Lung (tissue), 12 donors: Measurements from ENCODE around the gene ANKFY1. TPM values are rescaled to one million over a fixed set of nuclear protein-coding genes. Genes with fewer than 3 reads are reported as not detected.

Experiments used
- ATAC-seq: fragments of 200-7000 bp; cut with Tn5 transposase; one replicate; pipeline ENCODE4 v1.9.1; 2020; ENCODE audit warnings: moderate number of reproducible peaks; ENCODE audit not compliant: insufficient read depth, low FRiP score
- DNase-seq, 3 donors: peaks; one replicate each; pipeline ENCODE4 v3.0.0-alpha.2; 2013 to 2017
- H3K27ac ChIP-seq, 2 donors: one replicate each; pipeline ENCODE4 v1.5.1; 2013; ENCODE audit warnings: mild to moderate bottlenecking in 2 of 2, moderate library complexity in 2 of 2, control low read depth in 1 of 2, inconsistent platforms in 1 of 2, low read depth in 1 of 2, low read length in 1 of 2
- H3K27me3 ChIP-seq, 3 donors: one replicate each; pipeline ENCODE4 v1.5.1; 2013; ENCODE audit warnings: low read length in 2 of 3; ENCODE audit not compliant: control insufficient read depth in 3 of 3, insufficient read depth in 3 of 3
- H3K36me3 ChIP-seq, 4 donors: one replicate each; pipeline ENCODE4 v1.5.1; 2013; ENCODE audit warnings: low read length in 4 of 4, mild to moderate bottlenecking in 1 of 4, moderate library complexity in 1 of 4; ENCODE audit not compliant: control insufficient read depth in 4 of 4, insufficient read depth in 4 of 4
- H3K4me1 ChIP-seq, 5 donors: one replicate each; pipeline ENCODE4 v1.5.1; 2013; ENCODE audit warnings: low read length in 5 of 5, mild to moderate bottlenecking in 2 of 5, moderate library complexity in 1 of 5; ENCODE audit not compliant: control insufficient read depth in 5 of 5, insufficient read depth in 5 of 5
- H3K4me3 ChIP-seq: one replicate; pipeline ENCODE4 v1.5.1; 2013; ENCODE audit warnings: mild to moderate bottlenecking, control low read depth, moderate library complexity
- H3K9ac ChIP-seq, 2 donors: one replicate each; pipeline ENCODE4 v1.5.1; 2013; ENCODE audit warnings: low read length in 2 of 2, control low read depth in 1 of 2; ENCODE audit not compliant: insufficient read depth in 1 of 2
- H3K9me3 ChIP-seq, 4 donors: one replicate each; pipeline ENCODE4 v1.5.1; 2013; ENCODE audit warnings: low read length in 3 of 4, mild to moderate bottlenecking in 1 of 4, moderate library complexity in 1 of 4; ENCODE audit not compliant: control insufficient read depth in 4 of 4, insufficient read depth in 3 of 4
- WGBS, 2 donors: extraction: QIAGEN DNeasy Blood & Tissue Kit; methylation state at CpG; one replicate each; pipeline ENCODE4 v1.1.7; 2013; 5-methylcytosine and 5-hydroxymethylcytosine counted together
- polyA plus RNA-seq, 2 donors: library from polyadenylated mRNA; stranded (reverse); fragments of 200-250 nt; gene quantifications; one replicate each; pipeline ENCODE4 v1.2.1, GENCODE V29; 2013
- total RNA-seq, 2 donors: library from RNA; depleted of rRNA in 1 of 2; stranded (reverse); fragments of >200 nt in 1 of 2; gene quantifications; one replicate each; pipeline ENCODE4 v1.2.1, GENCODE V29; 2014 to 2021
- TF ChIP-seq, protein P1 (sequence below): IDR thresholded peaks from 2 replicates; pipeline ENCODE4 v1.5.1; 2012; ENCODE audit warnings: mild to moderate bottlenecking; ENCODE audit errors: control extremely low read depth, extremely low read depth
- donor health status: control.
- donor health status: control.
- donor health status: Bipolar disorder and iron deficiency.
- donor health status: healthy.
- donor health status: DM: yes; HTN: yes; CAD: no.

ANKFY1 gene
- total and polyA plus RNA-seq, 4 donors, result 11.4 to 60.2 (median 38.8) TPM

DNA sequence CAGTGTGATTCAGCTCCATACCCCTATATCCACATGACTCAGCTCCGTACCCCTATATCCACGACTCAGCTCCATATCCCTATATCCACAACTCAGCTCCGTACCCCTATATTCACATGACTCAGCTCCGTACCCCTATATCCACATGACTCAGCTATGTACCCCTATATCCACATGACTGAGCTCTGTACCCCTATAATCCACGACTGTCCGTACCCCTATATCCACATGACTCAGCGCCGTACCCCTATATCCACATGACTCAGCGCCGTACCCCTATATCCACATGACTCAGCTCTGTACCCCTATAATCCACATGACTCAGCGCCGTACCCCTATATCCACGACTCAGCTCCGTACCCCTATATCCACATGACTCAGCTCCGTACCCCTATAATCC is 104.0 kb downstream of the ANKFY1 start:
- Histone ChIP-seq H3K27ac (no peak overlapping the region), H3K4me1 (peaks cover 0 to 2% (median 0%) of the 10 kb centered on the region in 5 donors), H3K9me3 (no peaks in the 10 kb centered on the region), H3K36me3 (peaks cover 0 to 22% (median 4%) of the 10 kb centered on the region in 4 donors), H3K9ac (no peak overlapping the region), H3K27me3 (no peaks in the 10 kb centered on the region), H3K4me3 (no peak overlapping the region)
- TF ChIP-seq, protein P1, sequence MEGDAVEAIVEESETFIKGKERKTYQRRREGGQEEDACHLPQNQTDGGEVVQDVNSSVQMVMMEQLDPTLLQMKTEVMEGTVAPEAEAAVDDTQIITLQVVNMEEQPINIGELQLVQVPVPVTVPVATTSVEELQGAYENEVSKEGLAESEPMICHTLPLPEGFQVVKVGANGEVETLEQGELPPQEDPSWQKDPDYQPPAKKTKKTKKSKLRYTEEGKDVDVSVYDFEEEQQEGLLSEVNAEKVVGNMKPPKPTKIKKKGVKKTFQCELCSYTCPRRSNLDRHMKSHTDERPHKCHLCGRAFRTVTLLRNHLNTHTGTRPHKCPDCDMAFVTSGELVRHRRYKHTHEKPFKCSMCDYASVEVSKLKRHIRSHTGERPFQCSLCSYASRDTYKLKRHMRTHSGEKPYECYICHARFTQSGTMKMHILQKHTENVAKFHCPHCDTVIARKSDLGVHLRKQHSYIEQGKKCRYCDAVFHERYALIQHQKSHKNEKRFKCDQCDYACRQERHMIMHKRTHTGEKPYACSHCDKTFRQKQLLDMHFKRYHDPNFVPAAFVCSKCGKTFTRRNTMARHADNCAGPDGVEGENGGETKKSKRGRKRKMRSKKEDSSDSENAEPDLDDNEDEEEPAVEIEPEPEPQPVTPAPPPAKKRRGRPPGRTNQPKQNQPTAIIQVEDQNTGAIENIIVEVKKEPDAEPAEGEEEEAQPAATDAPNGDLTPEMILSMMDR, result no peak
- ATAC-seq (no peak), DNase-seq (no peak)
- 96 to 98% methylated on average over 15 of the region's 15 CpGs for WGBS, 2 donors

DNA sequence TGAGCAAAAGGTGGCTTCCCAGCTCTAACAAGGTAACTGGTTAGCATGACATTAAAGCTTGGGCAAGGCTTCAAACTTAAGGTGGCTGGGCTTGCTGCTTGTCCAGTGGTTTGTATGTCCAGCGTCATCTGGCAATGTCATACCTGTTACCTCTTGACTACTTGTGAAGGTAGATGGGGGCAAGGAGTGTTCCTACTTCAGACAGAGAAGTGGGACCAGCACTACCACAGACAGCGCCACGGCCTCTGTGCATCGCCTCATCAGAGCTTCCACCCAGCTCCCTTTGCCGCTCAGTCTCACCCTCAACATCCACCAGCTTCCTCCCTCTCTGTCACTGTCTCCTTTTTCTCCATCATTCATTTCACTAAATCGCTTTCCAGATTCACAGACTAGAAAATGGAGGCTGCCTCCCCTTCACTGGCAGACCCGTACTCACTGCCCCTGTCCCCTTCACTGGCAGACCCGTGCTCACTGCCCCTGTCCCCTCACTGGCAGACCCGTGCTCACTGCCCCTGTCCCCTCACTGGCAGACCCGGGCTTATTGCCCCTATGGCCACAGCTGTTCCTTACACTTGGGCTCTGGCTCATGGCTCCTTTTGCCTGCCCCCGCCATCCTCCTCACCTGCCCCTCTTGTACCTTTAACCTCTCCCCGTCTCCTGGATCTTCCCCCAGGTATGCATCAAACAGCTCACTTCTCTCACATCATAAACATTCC is 106.0 kb downstream of the ANKFY1 start:
- WGBS, 2 donors, result 97% methylated on average over 12 of the region's 12 CpGs
- Histone ChIP-seq H3K27me3 (no peaks in the 10 kb centered on the region), H3K27ac (no peak overlapping the region), H3K4me1 (no peaks in the 10 kb centered on the region), H3K4me3 (no peak overlapping the region), H3K9me3 (no peaks in the 10 kb centered on the region), H3K9ac (no peak overlapping the region), H3K36me3 (peaks cover 0 to 23% (median 1%) of the 10 kb centered on the region in 4 donors)
- no peak for DNase-seq
- TF ChIP-seq, protein P1, result no peak
- ATAC-seq, result no peak

DNA sequence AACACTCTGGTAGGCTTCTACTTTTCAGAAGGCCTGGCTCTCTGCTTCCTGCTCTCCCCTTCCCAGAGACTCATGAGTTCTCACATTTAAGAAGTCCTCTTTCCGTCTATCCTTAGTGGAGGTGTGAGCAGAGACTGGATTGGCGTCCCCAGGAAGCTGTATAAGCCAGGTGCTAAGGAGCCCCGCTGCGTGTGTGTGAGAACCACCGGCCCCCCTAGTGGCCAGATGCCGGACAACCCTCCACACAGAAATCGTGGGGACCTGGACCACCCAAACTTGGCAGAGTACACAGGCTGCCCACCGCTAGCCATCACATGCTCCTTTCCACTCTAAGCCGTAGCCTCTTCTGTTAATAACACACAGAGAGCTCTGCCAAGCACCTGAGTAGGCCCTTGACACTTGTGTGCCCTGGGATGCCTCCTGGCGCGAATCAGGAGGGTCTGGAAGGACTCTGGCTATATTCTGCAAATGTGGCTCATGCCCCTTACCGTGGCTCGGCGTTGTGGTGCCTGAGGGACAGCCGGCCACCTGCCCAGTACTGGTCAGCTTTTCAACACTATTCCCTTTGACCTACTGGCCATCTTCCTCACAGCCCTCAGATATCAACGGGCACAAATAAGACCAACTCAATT is 106.9 kb downstream of the ANKFY1 start:
- Histone ChIP-seq H3K9ac (no peak overlapping the region), H3K27ac (no peak overlapping the region), H3K4me3 (no peak overlapping the region), H3K9me3 (no peaks in the 10 kb centered on the region), H3K27me3 (no peaks in the 10 kb centered on the region), H3K4me1 (no peaks in the 10 kb centered on the region), H3K36me3 (peaks cover 0 to 23% (median 1%) of the 10 kb centered on the region in 4 donors)
- DNase-seq (no peak), ATAC-seq (no peak)
- TF ChIP-seq, protein P1, result no peak
- WGBS, 2 donors, result 78 to 86% methylated on average over 16 of the region's 16 CpGs
